ENCODE data around the gene MINPP1.
"Not testable (repeated sequence)": the region's sequence is repeated elsewhere in the genome, so short reads cannot be mapped to it uniquely, and the experiment has no call there.

The MINPP1 gene

GRCh38 chr10:87504640-87505365, at the start of gene MINPP1:
Gene MINPP1 (plus strand): TSS chr10:87504893. CDS start chr10:87504916, 23 bp downstream.
- DNase-seq = peak; percentile 86

- not testable (repeated sequence) for DNase-seq
Measured at GRCh38 chr10:87456586-87457220, 48.0 kb upstream of the MINPP1 start.

- not testable (repeated sequence) for DNase-seq
Measured at GRCh38 chr10:87461751-87462150, 42.9 kb upstream of the MINPP1 start.

DNA sequence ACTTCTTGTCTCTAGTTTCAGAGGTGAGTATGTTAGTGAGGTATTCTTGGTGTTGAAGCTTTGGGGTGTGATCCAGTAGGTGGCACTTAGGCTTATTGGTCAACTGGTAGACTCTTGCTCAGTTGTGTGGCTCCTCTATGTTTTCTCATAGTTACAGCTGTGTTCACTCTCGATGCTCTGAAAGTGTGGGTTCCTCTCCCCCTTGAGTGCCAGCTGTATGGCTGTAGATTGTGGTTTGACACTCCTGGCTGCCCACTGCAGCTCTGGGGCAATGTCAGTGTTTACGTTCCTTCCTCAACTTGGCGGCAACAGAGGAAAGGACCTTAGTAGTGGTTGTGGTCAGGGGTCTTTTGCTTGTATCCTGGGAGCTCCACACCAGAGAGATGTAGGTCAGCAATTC, 37.8 kb upstream of the MINPP1 start:
- not testable (repeated sequence) for DNase-seq

- DNase-seq = not testable (repeated sequence)
Measured at GRCh38 chr10:87488733-87489132, 16.0 kb upstream of the MINPP1 start.

- DNase-seq = not testable (repeated sequence)
Measured at GRCh38 chr10:87490285-87490684, 14.4 kb upstream of the MINPP1 start.

DNA sequence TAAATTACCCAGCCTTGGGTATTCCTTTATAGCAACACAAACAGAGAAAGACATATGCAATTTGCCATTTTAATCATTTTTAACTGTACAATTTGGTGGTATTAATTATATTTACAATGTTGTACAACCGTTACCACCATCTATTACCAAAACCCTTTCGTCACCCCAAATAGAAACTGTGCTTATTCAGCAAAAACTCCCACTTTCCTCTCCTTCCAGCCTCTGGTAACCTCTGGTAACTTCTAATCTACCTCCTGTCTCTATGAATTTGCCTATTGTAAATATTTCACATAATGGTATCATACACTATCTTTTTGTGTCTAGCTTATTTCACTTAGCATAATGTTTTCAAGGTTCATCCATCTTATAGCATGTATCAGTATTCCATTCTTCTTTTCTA, 12.2 kb upstream of the MINPP1 start:
- not testable (repeated sequence) for DNase-seq

- DNase-seq = not testable (repeated sequence)
Measured at GRCh38 chr10:87495446-87495845, 9.2 kb upstream of the MINPP1 start.

DNA sequence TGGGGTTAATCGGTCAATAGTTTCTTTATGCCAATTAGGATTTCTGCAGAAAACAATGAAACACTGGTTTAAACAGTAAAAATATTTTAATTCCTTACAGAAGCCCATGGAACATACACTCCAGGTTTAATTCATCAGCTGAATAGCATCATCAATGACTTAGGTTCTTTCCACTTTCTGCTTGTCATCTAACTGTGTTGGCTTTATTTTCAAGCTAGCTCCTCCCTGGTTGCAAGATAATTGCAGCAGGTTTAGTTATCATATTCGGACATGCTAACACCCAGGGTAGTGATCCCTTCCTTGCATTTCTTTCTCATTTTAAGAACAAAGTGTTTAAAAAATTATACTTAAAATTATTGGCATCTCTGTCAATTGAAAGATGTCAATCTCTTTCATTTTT, 7.3 kb upstream of the MINPP1 start:
- not testable (repeated sequence) for DNase-seq

- not testable (repeated sequence) for DNase-seq
Measured at GRCh38 chr10:87498106-87498789, 6.4 kb upstream of the MINPP1 start.

GRCh38 chr10:87500646-87501048, 4.0 kb upstream of the MINPP1 start:
- no peak for DNase-seq

GRCh38 chr10:87503401-87503800, 1.3 kb upstream of the MINPP1 start:
- DNase-seq = no peak

GRCh38 chr10:87503886-87504285, 807 bp upstream of the MINPP1 start:
- DNase-seq = no peak

GRCh38 chr10:87504307-87504639, 420 bp upstream of the MINPP1 start:
- DNase-seq = no peak

- DNase-seq = peak; percentile 55
Measured at GRCh38 chr10:87505366-87506111, 846 bp downstream of the MINPP1 start.

DNA sequence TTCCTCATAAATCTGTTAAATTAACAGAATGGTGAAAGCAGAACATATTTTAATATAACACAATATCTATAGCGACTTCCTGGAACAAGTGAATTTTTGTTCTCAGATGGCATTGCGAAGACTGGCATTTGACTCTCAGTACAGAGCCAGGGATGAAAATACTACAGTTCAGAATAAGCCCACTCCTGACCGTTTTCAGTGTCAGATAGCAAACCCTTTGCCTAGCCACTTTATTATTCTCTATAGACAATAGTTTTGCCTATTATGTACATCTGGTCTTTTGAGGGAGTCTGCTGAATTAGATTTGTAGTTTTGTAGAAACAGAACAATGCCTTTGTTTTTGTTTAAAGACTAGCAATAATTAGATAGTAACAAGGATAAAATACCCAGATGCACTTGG, 2.3 kb downstream of the MINPP1 start:
- DNase-seq = no peak

GRCh38 chr10:87507879-87508483, 3.3 kb downstream of the MINPP1 start:
- DNase-seq = no peak

- no peak for DNase-seq
Measured at GRCh38 chr10:87508837-87509236, 4.1 kb downstream of the MINPP1 start.

DNA sequence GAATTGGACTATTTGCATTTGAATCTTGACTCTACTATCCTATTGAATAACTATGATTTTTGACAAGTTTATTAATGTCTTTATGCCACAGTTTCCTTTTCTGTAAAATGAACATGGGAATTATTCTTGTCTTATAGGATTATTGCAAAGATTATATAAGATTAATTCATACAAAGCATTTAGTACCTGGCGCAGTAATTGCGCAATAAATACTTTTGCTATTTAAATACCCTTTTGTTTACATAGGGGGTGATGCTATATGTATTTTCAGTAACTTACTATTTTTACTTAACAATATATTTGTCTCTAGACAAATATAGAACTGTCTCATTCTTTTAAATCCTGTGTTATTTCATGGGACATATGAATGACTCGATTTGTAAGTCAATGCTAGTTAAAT, 5.3 kb downstream of the MINPP1 start:
- no peak for DNase-seq

DNA sequence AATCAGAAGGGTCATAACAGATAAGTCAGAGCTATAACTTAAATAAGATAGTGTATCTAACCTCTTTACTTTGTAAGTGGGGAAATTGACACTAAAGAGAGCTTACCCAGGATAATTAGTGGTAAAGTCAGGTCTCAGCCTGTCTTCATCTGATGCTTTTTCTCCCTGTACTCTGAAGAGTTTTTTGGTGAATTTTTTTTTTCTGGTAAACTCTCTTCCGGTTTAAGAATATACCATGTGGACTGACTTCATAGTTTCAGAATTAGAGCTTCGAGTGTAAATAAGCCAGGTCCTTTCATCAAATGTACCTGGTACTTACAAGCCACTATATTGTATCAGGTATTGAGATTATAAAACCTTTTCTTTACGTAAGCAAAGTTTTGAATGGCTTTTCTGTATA, 6.8 kb downstream of the MINPP1 start:
- DNase-seq = no peak

GRCh38 chr10:87518937-87519336, 14.2 kb downstream of the MINPP1 start:
- no peak for DNase-seq

DNA sequence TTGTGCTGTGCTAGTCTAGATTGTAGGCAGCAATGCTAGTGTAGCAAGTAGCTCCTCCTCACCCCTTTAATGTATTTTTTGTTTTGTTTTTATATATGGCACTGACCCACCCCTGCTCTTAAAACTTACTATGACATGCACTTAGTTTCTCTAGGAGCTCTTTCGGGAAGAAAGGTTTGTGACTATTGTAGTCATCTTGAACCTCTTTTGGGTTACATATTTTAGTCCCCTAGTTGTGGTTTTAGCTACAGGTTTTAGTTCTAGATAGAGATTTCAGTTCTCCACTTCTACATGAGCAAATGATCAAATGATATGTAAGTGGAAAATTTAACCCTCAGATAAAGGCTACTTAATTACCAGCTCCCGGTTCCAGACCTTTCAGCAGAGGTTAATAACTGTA, 14.9 kb downstream of the MINPP1 start:
- no peak for DNase-seq

DNA sequence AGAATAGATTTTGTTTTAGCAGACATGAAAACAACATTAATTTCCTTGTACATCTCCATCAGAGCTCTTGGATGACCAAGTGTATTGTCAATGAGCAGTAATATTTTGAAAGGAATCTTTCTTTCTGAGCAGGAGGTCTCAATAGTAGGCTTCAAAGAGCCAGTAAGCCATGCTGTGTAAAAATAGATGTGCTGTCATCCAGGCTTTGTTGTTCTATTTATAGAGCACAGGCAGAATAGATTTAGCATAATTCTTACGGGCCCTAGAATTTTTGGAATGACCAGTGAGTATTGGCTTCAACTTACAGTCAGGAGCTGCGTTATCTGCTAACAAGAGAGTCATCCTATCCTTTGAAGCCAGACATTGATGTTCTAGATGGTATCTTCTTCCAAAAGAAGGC, 19.0 kb downstream of the MINPP1 start:
- no peak for DNase-seq
